HepG2 (cell line): ENCODE results near the gene ODC1. TPM values are rescaled to one million over a fixed set of nuclear protein-coding genes. Genes with fewer than 3 reads are reported as not detected.

Experiments
- BORCS8-MEF2B ChIP-seq: sonication (generic); formaldehyde crosslinking; IDR thresholded peaks from 2 replicates; pipeline ENCODE4 v1.8.0; 2022; ENCODE audit warnings: mild to moderate bottlenecking, missing genetic modification reagents
- CCDC6 ChIP-seq: sonication (generic); formaldehyde crosslinking; IDR thresholded peaks from 2 replicates; pipeline ENCODE4 v1.8.1; 2022; ENCODE audit warnings: mild to moderate bottlenecking, missing genetic modification reagents, moderate library complexity
- KLF16 ChIP-seq, 2 experiments: sonication (generic) in 1 of 2; formaldehyde crosslinking in 1 of 2; IDR thresholded peaks; 2 replicates each; pipeline versions ENCODE4 v1.6.1 to v1.8.0; 2016 to 2023; ENCODE audit warnings: missing genetic modification reagents in 2 of 2, missing compliant biosample characterization in 1 of 2
- MAZ ChIP-seq, 2 experiments: sonication (generic) in 1 of 2; formaldehyde crosslinking in 1 of 2; IDR thresholded peaks; 2 replicates each; pipeline versions ENCODE4 v1.5.0 to v1.6.1; 2012 to 2020; ENCODE audit warnings: low read depth in 2 of 2, mild to moderate bottlenecking in 2 of 2, borderline replicate concordance in 1 of 2, improper control_type of control experiment in 1 of 2, low read length in 1 of 2, missing genetic modification reagents in 1 of 2, moderate library complexity in 1 of 2
- MED1 ChIP-seq: sonication (generic); formaldehyde crosslinking; IDR thresholded peaks from 2 replicates; pipeline ENCODE4 v1.4.0; 2020; ENCODE audit warnings: missing genetic modification reagents
- MED13 ChIP-seq: sonication (generic); formaldehyde crosslinking; IDR thresholded peaks from 2 replicates; pipeline ENCODE4 v1.5.0; 2020; ENCODE audit warnings: missing genetic modification reagents
- NFE2L1 ChIP-seq: sonication (generic); formaldehyde crosslinking; IDR thresholded peaks from 2 replicates; pipeline ENCODE4 v1.4.0; 2020; ENCODE audit warnings: missing genetic modification reagents, mild to moderate bottlenecking, borderline replicate concordance
- RARA ChIP-seq: IDR thresholded peaks from 2 replicates; pipeline ENCODE4 v1.6.1; 2016; ENCODE audit warnings: missing genetic modification reagents, missing compliant biosample characterization
- SP4 ChIP-seq: sonication (generic); formaldehyde crosslinking; IDR thresholded peaks from 2 replicates; pipeline ENCODE4 v1.8.1; 2023; ENCODE audit warnings: mild to moderate bottlenecking, missing genetic modification reagents
- SPEN ChIP-seq: sonication (generic); formaldehyde crosslinking; IDR thresholded peaks from 2 replicates; pipeline ENCODE4 v1.5.1; 2020; ENCODE audit warnings: low read depth, mild to moderate bottlenecking, missing genetic modification reagents
- WIZ ChIP-seq: sonication (generic); formaldehyde crosslinking; IDR thresholded peaks from 2 replicates; pipeline ENCODE4 v1.5.1; 2020; ENCODE audit warnings: mild to moderate bottlenecking, missing genetic modification reagents
- ZNF101 ChIP-seq: sonication (generic); formaldehyde crosslinking; IDR thresholded peaks from 2 replicates; pipeline ENCODE4 v1.4.0; 2020; ENCODE audit warnings: mild to moderate bottlenecking, low read depth, missing genetic modification reagents, borderline replicate concordance
- ZNF20 ChIP-seq: sonication (generic); formaldehyde crosslinking; IDR thresholded peaks from 2 replicates; pipeline ENCODE4 v1.4.0; 2020; ENCODE audit warnings: mild to moderate bottlenecking, moderate library complexity, missing genetic modification reagents
- ZNF337 ChIP-seq: sonication (generic); formaldehyde crosslinking; IDR thresholded peaks from 2 replicates; pipeline ENCODE4 v1.5.1; 2020; ENCODE audit warnings: missing genetic modification reagents, low read depth, mild to moderate bottlenecking, borderline replicate concordance
- ZNF343 ChIP-seq: sonication (generic); formaldehyde crosslinking; IDR thresholded peaks from 2 replicates; pipeline ENCODE4 v1.4.0; 2020; ENCODE audit warnings: mild to moderate bottlenecking, missing genetic modification reagents
- ZNF430 ChIP-seq: sonication (generic); formaldehyde crosslinking; IDR thresholded peaks from 2 replicates; pipeline ENCODE4 v1.9.0; 2021; ENCODE audit warnings: mild to moderate bottlenecking, missing genetic modification reagents
- polyA plus RNA-seq, 8 experiments: library from polyadenylated mRNA; depleted of rRNA in 3 of 8; stranded (reverse) in 7 of 8; unstranded in 1 of 8; fragments of >200 nt; fragmentation: Illumina TruSeq in 4 of 8; extraction: Trizol in 4 of 8; gene quantifications; 2 replicates each; pipeline versions ENCODE4 v1.2.1 to v1.2.3, GENCODE V29; 2011 to 2016; ENCODE audit warnings: low read depth in 4 of 8, missing spikeins in 1 of 8, mixed read lengths in 1 of 8; ENCODE audit not compliant: insufficient read depth in 1 of 8
- total RNA-seq, 5 experiments: library from RNA; depleted of rRNA; stranded (reverse); fragments of >200 nt; fragmentation: Illumina TruSeq; extraction: Trizol; gene quantifications; 2 replicates each; pipeline ENCODE4 v1.2.3, GENCODE V29; 2016; ENCODE audit warnings: low read depth in 1 of 5
- TF ChIP-seq, protein P1 (sequence below): sonication (generic); formaldehyde crosslinking; IDR thresholded peaks from 2 replicates; pipeline ENCODE4 v1.5.0; 2020; ENCODE audit warnings: mild to moderate bottlenecking, missing genetic modification reagents
- TF ChIP-seq, protein P2 (sequence below), 2 experiments: sonication (generic) in 1 of 2; formaldehyde crosslinking in 1 of 2; IDR thresholded peaks; 2 replicates each; pipeline versions ENCODE4 v1.6.1 to v1.9.0; 2014 to 2022; ENCODE audit warnings: antibody characterized with exemption in 1 of 2, borderline replicate concordance in 1 of 2, inconsistent platforms in 1 of 2, low read depth in 1 of 2, missing genetic modification reagents in 1 of 2
- TF ChIP-seq, protein P3 (sequence below): sonication (generic); formaldehyde crosslinking; conservative IDR thresholded peaks from 2 replicates; pipeline ENCODE4 v1.4.0; 2020; ENCODE audit warnings: missing genetic modification reagents

Gene ODC1
- total and polyA plus RNA-seq, 2 of the 13 experiments (the other 11 are each of a cell fraction or from before 2014, with no cell fraction given): 142 to 371 TPM

DNA sequence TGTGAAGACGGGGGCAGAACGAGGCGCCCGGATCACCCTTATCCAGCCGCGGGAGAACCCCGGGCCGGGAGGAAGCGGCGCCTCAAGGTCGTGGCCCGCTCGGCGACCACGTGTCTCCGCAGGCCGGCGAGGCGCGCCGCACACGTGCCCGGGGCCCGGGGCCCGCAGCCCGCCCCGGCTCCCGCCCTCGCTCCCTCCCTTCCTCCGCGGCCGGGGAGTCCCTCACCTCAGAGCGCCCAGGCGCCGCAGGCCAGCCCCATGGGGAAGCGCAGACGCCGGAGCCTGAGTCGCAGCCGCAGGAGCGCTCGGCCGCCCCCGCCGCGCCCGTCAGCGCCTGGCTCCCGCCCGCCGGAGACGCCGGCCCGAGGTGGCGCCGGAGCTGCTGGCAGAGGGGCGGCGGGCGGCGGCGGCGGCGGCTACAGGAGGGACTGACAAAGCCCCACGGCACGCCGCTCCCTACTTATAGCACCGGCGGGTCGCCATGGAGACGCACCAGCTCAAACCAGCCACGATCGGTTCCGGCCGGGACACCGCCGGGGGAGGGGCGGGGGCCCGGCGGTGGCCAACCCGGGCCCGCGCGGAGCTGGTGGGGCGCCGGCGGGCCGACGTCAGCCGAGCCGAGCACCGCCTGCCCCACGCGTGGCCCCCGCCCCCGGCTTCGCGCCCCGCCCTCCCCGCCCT, at the start of gene ODC1 (continued):
- peak; percentile 72 for TF ChIP-seq MAZ (IDR thresholded peaks at IDR 0.05; ENCODE audit: borderline replicate concordance, low read depth, low read length)
- TF ChIP-seq MAZ (CRISPR knock-in tag; IDR thresholded peaks at IDR 0.05; ENCODE audit: low read depth): peak; percentile 94; the same call in 1 of the 2 replicates
- peak; percentile 94; the same call in 1 of the 2 replicates for TF ChIP-seq ZNF101 (CRISPR knock-in tag)
- peak; percentile 98 for TF ChIP-seq BORCS8-MEF2B
- peak; percentile 99 for TF ChIP-seq CCDC6
- no peak for TF ChIP-seq ZNF337 (CRISPR knock-in tag)
- TF ChIP-seq NFE2L1 (CRISPR knock-in tag): no peak
- no peak for TF ChIP-seq WIZ (CRISPR knock-in tag)
- peak; percentile 93 for TF ChIP-seq ZNF430 (CRISPR knock-in tag)
- TF ChIP-seq, protein P1, sequence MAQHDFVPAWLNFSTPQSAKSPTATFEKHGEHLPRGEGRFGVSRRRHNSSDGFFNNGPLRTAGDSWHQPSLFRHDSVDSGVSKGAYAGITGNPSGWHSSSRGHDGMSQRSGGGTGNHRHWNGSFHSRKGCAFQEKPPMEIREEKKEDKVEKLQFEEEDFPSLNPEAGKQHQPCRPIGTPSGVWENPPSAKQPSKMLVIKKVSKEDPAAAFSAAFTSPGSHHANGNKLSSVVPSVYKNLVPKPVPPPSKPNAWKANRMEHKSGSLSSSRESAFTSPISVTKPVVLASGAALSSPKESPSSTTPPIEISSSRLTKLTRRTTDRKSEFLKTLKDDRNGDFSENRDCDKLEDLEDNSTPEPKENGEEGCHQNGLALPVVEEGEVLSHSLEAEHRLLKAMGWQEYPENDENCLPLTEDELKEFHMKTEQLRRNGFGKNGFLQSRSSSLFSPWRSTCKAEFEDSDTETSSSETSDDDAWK (CRISPR knock-in tag): no peak
- TF ChIP-seq SP4 (CRISPR knock-in tag): peak; percentile 45; the same call in 1 of the 2 replicates
- TF ChIP-seq, protein P2, sequence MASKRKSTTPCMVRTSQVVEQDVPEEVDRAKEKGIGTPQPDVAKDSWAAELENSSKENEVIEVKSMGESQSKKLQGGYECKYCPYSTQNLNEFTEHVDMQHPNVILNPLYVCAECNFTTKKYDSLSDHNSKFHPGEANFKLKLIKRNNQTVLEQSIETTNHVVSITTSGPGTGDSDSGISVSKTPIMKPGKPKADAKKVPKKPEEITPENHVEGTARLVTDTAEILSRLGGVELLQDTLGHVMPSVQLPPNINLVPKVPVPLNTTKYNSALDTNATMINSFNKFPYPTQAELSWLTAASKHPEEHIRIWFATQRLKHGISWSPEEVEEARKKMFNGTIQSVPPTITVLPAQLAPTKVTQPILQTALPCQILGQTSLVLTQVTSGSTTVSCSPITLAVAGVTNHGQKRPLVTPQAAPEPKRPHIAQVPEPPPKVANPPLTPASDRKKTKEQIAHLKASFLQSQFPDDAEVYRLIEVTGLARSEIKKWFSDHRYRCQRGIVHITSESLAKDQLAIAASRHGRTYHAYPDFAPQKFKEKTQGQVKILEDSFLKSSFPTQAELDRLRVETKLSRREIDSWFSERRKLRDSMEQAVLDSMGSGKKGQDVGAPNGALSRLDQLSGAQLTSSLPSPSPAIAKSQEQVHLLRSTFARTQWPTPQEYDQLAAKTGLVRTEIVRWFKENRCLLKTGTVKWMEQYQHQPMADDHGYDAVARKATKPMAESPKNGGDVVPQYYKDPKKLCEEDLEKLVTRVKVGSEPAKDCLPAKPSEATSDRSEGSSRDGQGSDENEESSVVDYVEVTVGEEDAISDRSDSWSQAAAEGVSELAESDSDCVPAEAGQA (IDR thresholded peaks at IDR 0.05; ENCODE audit: low read depth): peak; percentile 27; the same call in 1 of the 2 replicates
- TF ChIP-seq, protein P2 (CRISPR knock-in tag; IDR thresholded peaks at IDR 0.05; ENCODE audit: borderline replicate concordance): peak; percentile 99
- TF ChIP-seq ZNF343 (CRISPR knock-in tag): peak; percentile 33; the same call in 1 of the 2 replicates
- TF ChIP-seq, protein P3, sequence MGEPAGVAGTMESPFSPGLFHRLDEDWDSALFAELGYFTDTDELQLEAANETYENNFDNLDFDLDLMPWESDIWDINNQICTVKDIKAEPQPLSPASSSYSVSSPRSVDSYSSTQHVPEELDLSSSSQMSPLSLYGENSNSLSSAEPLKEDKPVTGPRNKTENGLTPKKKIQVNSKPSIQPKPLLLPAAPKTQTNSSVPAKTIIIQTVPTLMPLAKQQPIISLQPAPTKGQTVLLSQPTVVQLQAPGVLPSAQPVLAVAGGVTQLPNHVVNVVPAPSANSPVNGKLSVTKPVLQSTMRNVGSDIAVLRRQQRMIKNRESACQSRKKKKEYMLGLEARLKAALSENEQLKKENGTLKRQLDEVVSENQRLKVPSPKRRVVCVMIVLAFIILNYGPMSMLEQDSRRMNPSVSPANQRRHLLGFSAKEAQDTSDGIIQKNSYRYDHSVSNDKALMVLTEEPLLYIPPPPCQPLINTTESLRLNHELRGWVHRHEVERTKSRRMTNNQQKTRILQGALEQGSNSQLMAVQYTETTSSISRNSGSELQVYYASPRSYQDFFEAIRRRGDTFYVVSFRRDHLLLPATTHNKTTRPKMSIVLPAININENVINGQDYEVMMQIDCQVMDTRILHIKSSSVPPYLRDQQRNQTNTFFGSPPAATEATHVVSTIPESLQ (CRISPR knock-in tag): no peak
- TF ChIP-seq SPEN (CRISPR knock-in tag): peak; percentile 91
- TF ChIP-seq MED1 (CRISPR knock-in tag): peak; percentile 67
- TF ChIP-seq ZNF20: peak; percentile 84; the same call in 1 of the 2 replicates
- no peak for TF ChIP-seq MED13 (CRISPR knock-in tag)
- TF ChIP-seq KLF16 (CRISPR knock-in tag; IDR thresholded peaks at IDR 0.05): peak in 1 of 2 experiments; percentile 77; a peak in 2 of 4 replicates
- TF ChIP-seq RARA (CRISPR knock-in tag): peak; percentile 19
